GM12878 (cell line): ENCODE measurements around the gene AKAP13. TPM values are rescaled to one million over a fixed set of nuclear protein-coding genes. Genes with fewer than 3 reads are reported as not detected.

ENCODE experiments used
- ATAC-seq: fragments of 200-7000 bp; cut with Tn5 transposase; 3 replicates; pipeline ENCODE4 v1.9.1; 2020; ENCODE audit warnings: mild to moderate bottlenecking, moderate library complexity
- BruUV-seq: library from RNA; stranded (reverse); fragments of 400-500 nt; replicated peaks from 2 replicates; lab custom pipeline; 2021; lab: Mats Ljungman, UMichigan
- CTCF ChIA-PET: fragments of 300-600 bp; sonication (Branson Sonifier 250); formaldehyde crosslinking; extraction: SDS; loops from one replicate; lab custom pipeline; 2021; ENCODE audit warnings: inconsistent platforms; lab: Yijun Ruan, JAX
- POLR2A ChIA-PET: fragments of 350-600 bp; formaldehyde crosslinking; extraction: SDS; loops from one replicate; lab custom pipeline; 2021; ENCODE audit warnings: inconsistent platforms; lab: Charles Lee
- RAD21 ChIA-PET: fragments of 300-600 bp; sonication (Branson Sonifier 250); formaldehyde crosslinking; loops from one replicate; lab custom pipeline; 2023; ENCODE audit warnings: antibody characterized with exemption; ENCODE audit not compliant: unreplicated experiment; lab: Charles Lee
- SMC1A ChIA-PET: fragments of 300-600 bp; sonication (Branson Sonifier 250); formaldehyde crosslinking; loops from one replicate; lab custom pipeline; 2023; ENCODE audit not compliant: unreplicated experiment, uncharacterized antibody; lab: Charles Lee
- DNase-seq: peaks from one replicate; pipeline ENCODE4 v3.0.0-alpha.2; 2011; ENCODE audit warnings: low read depth, low spot score
- FAIRE-seq: peaks from 3 replicates; lab custom pipeline; 2011; peaks lifted over from hg19 to GRCh38; lab: Jason Lieb, UNC
- H2AFZ ChIP-seq: 2 replicates; pipeline ENCODE4 v1.6.0; 2011; ENCODE audit warnings: low read depth, low read length, control low read depth; ENCODE audit not compliant: control insufficient read depth
- H3K27ac ChIP-seq: 2 replicates; pipeline ENCODE4 v1.5.1; 2011; ENCODE audit warnings: control low read depth; ENCODE audit not compliant: control insufficient read depth, insufficient read depth
- H3K27me3 ChIP-seq, 2 experiments: replicated peaks in 1 of 2; 2 replicates each; pipeline versions ENCODE4 v1.6.0 to v1.6.1; 2011; ENCODE audit warnings: low read length in 1 of 2; ENCODE audit not compliant: control insufficient read depth in 2 of 2, insufficient read depth in 2 of 2
- H3K36me3 ChIP-seq, 2 experiments: 2 replicates each; pipeline ENCODE4 v1.5.1; 2011; ENCODE audit warnings: low read length in 1 of 2; ENCODE audit not compliant: control insufficient read depth in 2 of 2, insufficient read depth in 2 of 2
- H3K4me1 ChIP-seq: 2 replicates; pipeline ENCODE4 v1.6.1; 2011; ENCODE audit warnings: mild to moderate bottlenecking, low read length, moderate library complexity, mixed read lengths; ENCODE audit not compliant: control insufficient read depth, insufficient read depth
- H3K4me2 ChIP-seq: 2 replicates; pipeline ENCODE4 v1.6.0; 2011; ENCODE audit warnings: control low read depth; ENCODE audit not compliant: control insufficient read depth, insufficient read depth
- H3K4me3 ChIP-seq: fragments of 200-600 bp; sonication (generic); 2 replicates; pipeline ENCODE4 v1.5.1; 2016
- H3K79me2 ChIP-seq: 2 replicates; pipeline ENCODE4 v1.6.0; 2011; ENCODE audit warnings: low read length; ENCODE audit not compliant: control insufficient read depth, insufficient read depth
- H3K9ac ChIP-seq: 2 replicates; pipeline ENCODE4 v1.8.0; 2011; ENCODE audit warnings: low read length, control low read depth, mixed read lengths; ENCODE audit not compliant: control insufficient read depth, insufficient read depth
- H3K9me3 ChIP-seq: replicated peaks from 3 replicates; pipeline ENCODE4 v1.5.1; 2011; ENCODE audit warnings: mild to moderate bottlenecking, low read length; ENCODE audit not compliant: control insufficient read depth, insufficient read depth
- H4K20me1 ChIP-seq: 2 replicates; pipeline ENCODE4 v1.6.0; 2011; ENCODE audit not compliant: control insufficient read depth, insufficient read depth
- ATF2 ChIP-seq: IDR thresholded peaks from 2 replicates; pipeline ENCODE4 v1.6.1; 2012; ENCODE audit warnings: low read length, inconsistent platforms
- BACH1 ChIP-seq: fragments of 450-650 bp; IDR thresholded peaks from 2 replicates; pipeline ENCODE4 v1.6.1; 2017; ENCODE audit warnings: mild to moderate bottlenecking, borderline replicate concordance
- BCL3 ChIP-seq: IDR thresholded peaks from 2 replicates; pipeline ENCODE4 v1.6.1; 2011; ENCODE audit warnings: borderline replicate concordance, low read depth, mild to moderate bottlenecking, moderate library complexity, low read length; ENCODE audit not compliant: insufficient read depth, poor library complexity, severe bottlenecking
- JUND ChIP-seq: IDR thresholded peaks from 2 replicates; pipeline ENCODE4 v1.6.1; 2012; ENCODE audit warnings: low read depth, mild to moderate bottlenecking, low read length, improper control_type of control experiment, moderate library complexity
- MTA2 ChIP-seq: fragments of 450-650 bp; IDR thresholded peaks from 2 replicates; pipeline ENCODE4 v1.6.1; 2016; ENCODE audit warnings: low read depth, mild to moderate bottlenecking, moderate library complexity
- NFIC ChIP-seq: IDR thresholded peaks from 2 replicates; pipeline ENCODE4 v1.6.1; 2012; ENCODE audit warnings: low read depth, mild to moderate bottlenecking, inconsistent platforms, low read length, moderate library complexity
- NFXL1 ChIP-seq: fragments of 450-650 bp; IDR thresholded peaks from 2 replicates; pipeline ENCODE4 v1.6.1; 2017; ENCODE audit warnings: antibody characterized with exemption, mild to moderate bottlenecking, borderline replicate concordance
- NFYB ChIP-seq: IDR thresholded peaks from 2 replicates; pipeline ENCODE4 v1.6.1; 2011; ENCODE audit warnings: low read depth, mild to moderate bottlenecking, low read length, improper control_type of control experiment, moderate library complexity; ENCODE audit not compliant: insufficient read depth
- REST ChIP-seq: IDR thresholded peaks from 2 replicates; pipeline ENCODE4 v1.6.1; 2012; ENCODE audit warnings: mild to moderate bottlenecking, low read depth, low read length
- SUZ12 ChIP-seq: fragments of 200-600 bp; sonication (generic); IDR thresholded peaks from one replicate; pipeline ENCODE4 v1.6.1; 2018; ENCODE audit warnings: antibody characterized with exemption, mild to moderate bottlenecking; ENCODE audit not compliant: unreplicated experiment
- WGBS: methylation state at CpG from one replicate; pipeline ENCODE4 v1.1.6; 2016; ENCODE audit warnings: low lambda C conversion rate; ENCODE audit not compliant: insufficient replicate concordance, insufficient coverage; ENCODE audit errors: missing lambda C conversion rate; 5-methylcytosine and 5-hydroxymethylcytosine counted together
- in situ Hi-C: fragments of 300-500 bp; cut with MboI; formaldehyde crosslinking; loops from 9 replicates; pipeline ENCODE4 v1.14.3; 2018; ENCODE audit warnings: mixed read lengths
- intact Hi-C: fragments of 100-400 bp; cut with micrococcal nuclease; formaldehyde crosslinking; loops from one replicate; pipeline ENCODE4 v1.14.2; 2022; ENCODE audit not compliant: unreplicated experiment
- polyA plus RNA-seq, 11 experiments: library from polyadenylated mRNA; depleted of rRNA in 4 of 11; unstranded in 6 of 11; stranded (reverse) in 5 of 11; fragments of >200 nt; fragmentation: Nextera tagmentation in 4 of 11; fragmentation: Illumina TruSeq in 1 of 11; extraction: Ambion mirVana in 4 of 11; extraction: Trizol in 1 of 11; gene quantifications; 1 replicate in 1 of 11; 2 replicates in 10 of 11; pipeline versions ENCODE4 v1.2.1 to v1.2.3, GENCODE V29; 2011 to 2016; ENCODE audit warnings: inconsistent platforms in 2 of 11, missing spikeins in 2 of 11, low read depth in 1 of 11
- total RNA-seq, 4 experiments: library from RNA; depleted of rRNA in 3 of 4; stranded (reverse); fragments of >200 nt in 3 of 4; fragmentation: Illumina TruSeq in 1 of 4; extraction: Trizol in 1 of 4; gene quantifications; 2 replicates each; pipeline versions ENCODE4 v1.2.1 to v1.2.3, GENCODE V29; 2013 to 2021

Gene AKAP13
- total and polyA plus RNA-seq, 10 of the 15 experiments (the other 5 are each of a cell fraction or from before 2014, with no cell fraction given) = 14.4 to 74.9 (median 55.1) TPM

GRCh38 chr15:85404176-85404917, 23.9 kb downstream of the AKAP13 start (continued):
- TF ChIP-seq NFIC (0 out of 2 replicates have a peak, but pooled peaks have one; percentile 24), ATF2 (0 out of 2 replicates have a peak, but pooled peaks have one; percentile 25), MTA2 (0 out of 2 replicates have a peak, but pooled peaks have one; percentile 13)

GRCh38 chr15:85404918-85405866, 24.8 kb downstream of the AKAP13 start:
- DNase-seq (no peak), ATAC-seq (no peak), FAIRE-seq (no peak)
- Histone ChIP-seq H3K27ac (peak overlapping the region; percentile 60), H4K20me1 (no peaks in the 10 kb centered on the region), H3K36me3 (no peaks in the 10 kb centered on the region), H3K9me3 (no peaks in the 10 kb centered on the region; the same call in 2 of the 3 replicates), H3K4me3 (no peak overlapping the region), H3K4me2 (peak overlapping the region; percentile 94), H3K4me1 (peaks cover 76% of the 10 kb centered on the region), H3K79me2 (peaks cover 95% of the 10 kb centered on the region), H3K9ac (peak overlapping the region; percentile 43; the same call in 1 of the 2 replicates), H3K27me3 (no peaks in the 10 kb centered on the region), H2AFZ (no peak overlapping the region)
- ChIA-PET CTCF (interaction anchor here (0.6 to 7.6 kb wide), 18 partner anchors 8 to 437 kb away, joined by 3 to 109 read pairs (median 4); partner anchors contain the start of gene AKAP13), SMC1A (interaction anchor here (0.7 to 6.6 kb wide), 26 partner anchors 7 to 171 kb away, joined by 3 to 89 read pairs (median 6); partner anchors contain the start of gene AKAP13), POLR2A (interaction anchor here (1.4 to 2.4 kb wide), 8 partner anchors 9 to 87 kb away, joined by 3 to 15 read pairs (median 7); partner anchors contain the start of gene AKAP13), RAD21 (interaction anchor here (0.7 to 6.9 kb wide), 18 partner anchors 8 to 109 kb away, joined by 3 to 93 read pairs (median 4); partner anchors contain the start of gene AKAP13)
- no peak for TF ChIP-seq JUND
- TF ChIP-seq BACH1 = no peak
- TF ChIP-seq REST = no peak
- TF ChIP-seq NFYB = no peak
- TF ChIP-seq SUZ12 = no peak
- no peak for TF ChIP-seq BCL3
- no peak for TF ChIP-seq NFXL1
- in situ Hi-C loops (no loop called here), intact Hi-C loops (loop anchor here (2.0 to 10.0 kb wide), 2 partner anchors 22 to 300 kb away; no protein-coding TSS in a partner anchor)
- BruUV-seq = no TSS peak
- 54% methylated on average over 7 of the region's 7 CpGs for WGBS
